H9 (cell line): ENCODE measurements around the gene KCNMA1. TPM values are rescaled to one million over a fixed set of nuclear protein-coding genes. Genes with fewer than 3 reads are reported as not detected.

Experiments used
- DNase-seq: peaks from one replicate; pipeline ENCODE4 v3.0.0-alpha.2; 2017
- H2AFZ ChIP-seq: one replicate; pipeline ENCODE4 v1.6.1; 2013; ENCODE audit warnings: mild to moderate bottlenecking, low read length, control low read depth, moderate library complexity
- H2AK5ac ChIP-seq: 2 replicates; pipeline ENCODE4 v1.6.1; 2013; ENCODE audit warnings: low read length, control low read depth, mixed read lengths; ENCODE audit not compliant: insufficient read length
- H2BK120ac ChIP-seq: one replicate; pipeline ENCODE4 v1.6.1; 2013; ENCODE audit warnings: low read depth, mild to moderate bottlenecking, low read length, control low read depth, inconsistent platforms; ENCODE audit not compliant: poor library complexity, severe bottlenecking
- H2BK12ac ChIP-seq: 2 replicates; pipeline ENCODE4 v1.6.1; 2013; ENCODE audit warnings: low read length, control low read depth, mixed read lengths, low read depth; ENCODE audit not compliant: insufficient read length
- H2BK15ac ChIP-seq: 2 replicates; pipeline ENCODE4 v1.6.1; 2013; ENCODE audit warnings: low read depth, low read length, control low read depth
- H2BK20ac ChIP-seq: one replicate; pipeline ENCODE4 v1.6.1; 2013; ENCODE audit warnings: low read depth, mild to moderate bottlenecking, low read length, control low read depth, inconsistent platforms; ENCODE audit not compliant: poor library complexity, severe bottlenecking
- H2BK5ac ChIP-seq: 2 replicates; pipeline ENCODE4 v1.6.1; 2013; ENCODE audit warnings: low read length, control low read depth, mixed read lengths; ENCODE audit not compliant: insufficient read length
- H3K14ac ChIP-seq: 2 replicates; pipeline ENCODE4 v1.6.1; 2013; ENCODE audit warnings: low read length, control low read depth; ENCODE audit not compliant: insufficient read depth
- H3K18ac ChIP-seq: 2 replicates; pipeline ENCODE4 v1.6.1; 2013; ENCODE audit warnings: low read depth, mild to moderate bottlenecking, mixed read lengths, low read length, control low read depth; ENCODE audit not compliant: insufficient read length
- H3K23ac ChIP-seq: 2 replicates; pipeline ENCODE4 v1.6.1; 2013; ENCODE audit warnings: low read length, control low read depth, mixed read lengths, low read depth; ENCODE audit not compliant: insufficient read length
- H3K23me2 ChIP-seq: 2 replicates; pipeline ENCODE4 v1.6.1; 2013; ENCODE audit warnings: low read depth, mild to moderate bottlenecking, mixed read lengths, low read length, control low read depth; ENCODE audit not compliant: insufficient read length, poor library complexity, severe bottlenecking
- H3K27ac ChIP-seq: 2 replicates; pipeline ENCODE4 v1.5.1; 2013; ENCODE audit warnings: low read length, control low read depth, mixed read lengths, low read depth; ENCODE audit not compliant: insufficient read length
- H3K27me3 ChIP-seq: 2 replicates; pipeline ENCODE4 v1.6.1; 2013; ENCODE audit warnings: low read length, control low read depth, inconsistent platforms; ENCODE audit not compliant: insufficient read depth
- H3K4ac ChIP-seq: 2 replicates; pipeline ENCODE4 v1.6.1; 2013; ENCODE audit warnings: low read depth, mild to moderate bottlenecking, control low read depth, inconsistent platforms, low read length, moderate library complexity
- H3K4me1 ChIP-seq: 2 replicates; pipeline ENCODE4 v1.6.1; 2013; ENCODE audit warnings: low read length, control low read depth, inconsistent platforms; ENCODE audit not compliant: insufficient read depth
- H3K4me2 ChIP-seq: 2 replicates; pipeline ENCODE4 v1.6.1; 2013; ENCODE audit warnings: low read length, control low read depth, mixed read lengths; ENCODE audit not compliant: insufficient read length, insufficient read depth
- H3K56ac ChIP-seq: 2 replicates; pipeline ENCODE4 v1.6.1; 2013; ENCODE audit warnings: low read depth, mild to moderate bottlenecking, mixed read lengths, low read length, control low read depth; ENCODE audit not compliant: insufficient read length
- H3K79me1 ChIP-seq: 2 replicates; pipeline ENCODE4 v1.6.1; 2013; ENCODE audit warnings: low read depth, mild to moderate bottlenecking, moderate library complexity, low read length, control low read depth, inconsistent platforms; ENCODE audit not compliant: insufficient read depth, poor library complexity, severe bottlenecking
- H3K79me2 ChIP-seq: 2 replicates; pipeline ENCODE4 v1.6.1; 2013; ENCODE audit warnings: low read length, control low read depth, inconsistent platforms; ENCODE audit not compliant: insufficient read depth
- H3K9ac ChIP-seq: 2 replicates; pipeline ENCODE4 v1.6.1; 2013; ENCODE audit warnings: low read length, control low read depth, mixed read lengths; ENCODE audit not compliant: insufficient read length; ENCODE audit errors: extremely low read depth
- H3K9me3 ChIP-seq: one replicate; pipeline ENCODE4 v1.6.1; 2013; ENCODE audit warnings: low read depth, low read length, inconsistent platforms; ENCODE audit not compliant: control insufficient read depth
- H3T11ph ChIP-seq: one replicate; pipeline ENCODE4 v1.6.1; 2013; ENCODE audit warnings: mild to moderate bottlenecking, low read length, control low read depth, inconsistent platforms
- H4K20me1 ChIP-seq: one replicate; pipeline ENCODE4 v1.6.1; 2013; ENCODE audit not compliant: control insufficient read depth, insufficient read length, insufficient read depth
- H4K5ac ChIP-seq: 2 replicates; pipeline ENCODE4 v1.6.1; 2013; ENCODE audit warnings: low read depth, mild to moderate bottlenecking, mixed read lengths, low read length, control low read depth; ENCODE audit not compliant: insufficient read length
- H4K8ac ChIP-seq: replicated peaks from 2 replicates; pipeline ENCODE4 v1.6.1; 2013; ENCODE audit warnings: low read length, control low read depth, mixed read lengths, low read depth; ENCODE audit not compliant: insufficient read length
- H4K91ac ChIP-seq: 2 replicates; pipeline ENCODE4 v1.6.1; 2013; ENCODE audit warnings: low read depth, mild to moderate bottlenecking, moderate library complexity, mixed read lengths, low read length, control low read depth; ENCODE audit not compliant: insufficient read length
- H3K27ac Mint-ChIP-seq, 3 experiments: 2 replicates in 2 of 3; 3 replicates in 1 of 3; pipeline ENCODE4 v1.8.0; 2020 to 2021; ENCODE audit warnings: mixed read lengths in 3 of 3, mild to moderate bottlenecking in 1 of 3, moderate library complexity in 1 of 3
- H3K27me3 Mint-ChIP-seq: 2 replicates; pipeline ENCODE4 v1.8.0; 2021; ENCODE audit warnings: low read depth, mild to moderate bottlenecking, moderate library complexity, mixed read lengths
- H3K36me3 Mint-ChIP-seq, 3 experiments: 2 replicates in 2 of 3; 3 replicates in 1 of 3; pipeline ENCODE4 v1.8.0; 2020 to 2021; ENCODE audit warnings: low read depth in 3 of 3, mixed read lengths in 3 of 3; ENCODE audit not compliant: insufficient read depth in 1 of 3
- H3K4me1 Mint-ChIP-seq, 2 experiments: 2 replicates each; pipeline ENCODE4 v1.8.0; 2020; ENCODE audit warnings: mixed read lengths in 2 of 2
- H3K4me3 Mint-ChIP-seq, 2 experiments: 2 replicates in 1 of 2; 3 replicates in 1 of 2; pipeline ENCODE4 v1.8.0; 2020 to 2021; ENCODE audit warnings: mild to moderate bottlenecking in 2 of 2, mixed read lengths in 2 of 2, moderate library complexity in 1 of 2
- H3K9me3 Mint-ChIP-seq, 2 experiments: 2 replicates in 1 of 2; 3 replicates in 1 of 2; pipeline ENCODE4 v1.8.0; 2020; ENCODE audit warnings: mild to moderate bottlenecking in 2 of 2, mixed read lengths in 2 of 2, moderate library complexity in 1 of 2
- WGBS: extraction: QIAGEN DNeasy Blood & Tissue Kit; methylation state at CpG from one replicate; pipeline ENCODE4 v1.1.7; 2013; ENCODE audit warnings: missing lambda C conversion rate, low lambda C conversion rate, mixed read lengths; ENCODE audit not compliant: insufficient read length; ENCODE audit errors: extremely low coverage; 5-methylcytosine and 5-hydroxymethylcytosine counted together
- total RNA-seq: library from RNA; stranded (reverse); gene quantifications from 2 replicates; pipeline ENCODE4 v1.2.1, GENCODE V29; 2021
- TF ChIP-seq, protein P1 (sequence below): fragments of 200-600 bp; sonication (generic); conservative IDR thresholded peaks from 3 replicates; pipeline ENCODE4 v1.8.0; 2021; ENCODE audit warnings: antibody characterized with exemption, mild to moderate bottlenecking

The KCNMA1 gene
- total RNA-seq, 1 experiment from 2014 or later, result 2.0 TPM

DNA sequence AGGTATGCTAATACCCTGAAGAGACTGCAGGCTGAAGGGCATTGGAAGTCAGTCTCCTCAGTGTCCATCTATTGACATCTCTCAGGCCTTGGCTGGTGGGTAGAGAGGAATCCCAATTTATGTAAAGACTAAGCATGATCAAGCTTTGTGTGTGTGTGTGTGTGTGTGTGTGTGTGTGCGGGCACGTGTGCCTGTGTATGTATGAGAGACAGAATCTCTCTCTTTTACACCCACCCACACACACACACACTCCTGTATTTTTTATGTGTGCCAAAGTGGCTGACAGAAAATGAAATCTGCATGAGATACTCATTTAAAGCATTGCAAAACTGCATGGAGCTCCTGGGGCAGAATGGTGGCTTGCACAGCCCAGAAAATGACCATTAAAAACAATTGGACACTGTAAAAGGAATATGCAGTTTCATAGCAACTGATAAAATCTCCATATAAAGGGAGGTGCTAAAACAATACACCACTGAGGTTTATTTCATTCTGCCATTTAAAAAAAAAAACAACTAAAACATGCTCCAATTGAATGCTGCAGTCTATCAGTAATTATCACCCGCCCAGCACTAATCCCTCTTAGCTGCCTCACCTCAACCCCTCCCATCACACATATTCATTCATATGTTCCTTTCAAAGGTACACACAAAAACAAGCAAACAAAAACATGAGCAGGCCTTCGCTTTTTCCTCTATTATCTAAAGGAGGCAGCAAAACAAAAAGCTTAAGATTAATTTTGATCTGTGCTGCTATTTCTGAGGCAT, 385.0 kb downstream of the KCNMA1 start:
- H3K4me3 Mint-ChIP-seq, result no peak overlapping the region
- no peaks in the 10 kb centered on the region for H3K9me3 ChIP-seq
- no peaks in the 10 kb centered on the region for H3K27me3 Mint-ChIP-seq
- H3K27ac ChIP-seq, result no peak overlapping the region
- no peak overlapping the region for H3K4ac ChIP-seq
- H3K4me1 ChIP-seq, result no peaks in the 10 kb centered on the region; the same call in 1 of the 2 replicates
- H2BK20ac ChIP-seq, result no peak overlapping the region
- no peak for DNase-seq
- no CpG with 5 or more reads among the region's 4 CpGs for WGBS
- H3K9me3 Mint-ChIP-seq, result peaks cover 0 to 3% of the 10 kb centered on the region in 2 experiments; a peak in 2 of 5 replicates
- H3T11ph ChIP-seq, result no peak overlapping the region
- no peak overlapping the region; a peak in 1 of 7 replicates for H3K27ac Mint-ChIP-seq
- H3K79me2 ChIP-seq, result no peaks in the 10 kb centered on the region
- H4K20me1 ChIP-seq, result no peaks in the 10 kb centered on the region
- H3K18ac ChIP-seq, result no peak overlapping the region
- TF ChIP-seq, protein P1, sequence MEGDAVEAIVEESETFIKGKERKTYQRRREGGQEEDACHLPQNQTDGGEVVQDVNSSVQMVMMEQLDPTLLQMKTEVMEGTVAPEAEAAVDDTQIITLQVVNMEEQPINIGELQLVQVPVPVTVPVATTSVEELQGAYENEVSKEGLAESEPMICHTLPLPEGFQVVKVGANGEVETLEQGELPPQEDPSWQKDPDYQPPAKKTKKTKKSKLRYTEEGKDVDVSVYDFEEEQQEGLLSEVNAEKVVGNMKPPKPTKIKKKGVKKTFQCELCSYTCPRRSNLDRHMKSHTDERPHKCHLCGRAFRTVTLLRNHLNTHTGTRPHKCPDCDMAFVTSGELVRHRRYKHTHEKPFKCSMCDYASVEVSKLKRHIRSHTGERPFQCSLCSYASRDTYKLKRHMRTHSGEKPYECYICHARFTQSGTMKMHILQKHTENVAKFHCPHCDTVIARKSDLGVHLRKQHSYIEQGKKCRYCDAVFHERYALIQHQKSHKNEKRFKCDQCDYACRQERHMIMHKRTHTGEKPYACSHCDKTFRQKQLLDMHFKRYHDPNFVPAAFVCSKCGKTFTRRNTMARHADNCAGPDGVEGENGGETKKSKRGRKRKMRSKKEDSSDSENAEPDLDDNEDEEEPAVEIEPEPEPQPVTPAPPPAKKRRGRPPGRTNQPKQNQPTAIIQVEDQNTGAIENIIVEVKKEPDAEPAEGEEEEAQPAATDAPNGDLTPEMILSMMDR, result no peak
- peaks cover 4 to 5% of the 10 kb centered on the region in 2 experiments; a peak in 2 of 4 replicates for H3K4me1 Mint-ChIP-seq
- no peak overlapping the region for H2AFZ ChIP-seq
- H3K27me3 ChIP-seq, result no peaks in the 10 kb centered on the region
- H3K56ac ChIP-seq, result no peak overlapping the region
- H2BK12ac ChIP-seq, result no peak overlapping the region
- no peak overlapping the region for H2AK5ac ChIP-seq
- H3K4me2 ChIP-seq, result no peak overlapping the region
- H2BK120ac ChIP-seq, result no peak overlapping the region
- H4K5ac ChIP-seq, result no peak overlapping the region
- no peak overlapping the region for H4K91ac ChIP-seq
- H3K14ac ChIP-seq, result no peak overlapping the region
- no peaks in the 10 kb centered on the region for H3K23me2 ChIP-seq
- H2BK5ac ChIP-seq, result no peak overlapping the region
- no peak overlapping the region for H3K23ac ChIP-seq
- no peak overlapping the region for H3K9ac ChIP-seq
- H4K8ac ChIP-seq, result no peak overlapping the region
- H2BK15ac ChIP-seq, result no peak overlapping the region
- H3K36me3 Mint-ChIP-seq, result peaks cover 0 to 5% (median 0%) of the 10 kb centered on the region in 3 experiments; a peak in 1 of 7 replicates
- no peaks in the 10 kb centered on the region for H3K79me1 ChIP-seq
